Measurements from ENCODE around the gene BEST3. TPM values are rescaled to one million over a fixed set of nuclear protein-coding genes. Genes with fewer than 3 reads are reported as not detected.

BEST3 gene
- total RNA-seq, 4 donors from 2014 or later, result 0.24 TPM; not detected in 3

DNA sequence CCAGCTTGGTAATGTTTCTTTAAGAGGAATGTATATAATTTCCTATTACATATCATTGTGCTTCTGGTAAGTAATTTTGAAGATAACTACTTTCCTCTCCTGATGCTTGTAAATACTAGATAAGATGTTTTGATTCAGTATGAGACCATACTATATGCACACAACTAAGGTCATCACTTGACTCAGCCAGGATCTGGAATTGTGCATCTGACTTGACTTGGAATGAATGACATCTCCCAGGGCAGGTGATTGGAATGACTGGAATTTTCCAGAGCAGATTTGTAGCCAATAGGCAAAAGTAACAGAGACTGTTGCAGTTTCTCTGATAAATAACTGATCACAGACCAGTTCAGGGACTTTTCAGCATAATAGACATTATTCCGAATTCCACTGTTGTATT is 11.1 kb downstream of the BEST3 start:
- 87 to 90% methylated on average over 1 of the region's 1 CpG for WGBS, 2 donors
- Histone ChIP-seq H3K4me3 (replicated peaks in 1 of 3) (no peak overlapping the region), H3K27ac (no peak overlapping the region), H3K4me1 (no peaks in the 10 kb centered on the region), H3K27me3 (no peaks in the 10 kb centered on the region), H3K36me3 (no peaks in the 10 kb centered on the region), H3K9me3 (no peaks in the 10 kb centered on the region)
- intact Hi-C loops (cut with DNase I), result no loop called here
- DNase-seq, result no peak
- no peak for TF ChIP-seq CTCF (IDR thresholded peaks at IDR 0.05)
- TF ChIP-seq POLR2A (IDR thresholded peaks at IDR 0.05), result no peak

DNA sequence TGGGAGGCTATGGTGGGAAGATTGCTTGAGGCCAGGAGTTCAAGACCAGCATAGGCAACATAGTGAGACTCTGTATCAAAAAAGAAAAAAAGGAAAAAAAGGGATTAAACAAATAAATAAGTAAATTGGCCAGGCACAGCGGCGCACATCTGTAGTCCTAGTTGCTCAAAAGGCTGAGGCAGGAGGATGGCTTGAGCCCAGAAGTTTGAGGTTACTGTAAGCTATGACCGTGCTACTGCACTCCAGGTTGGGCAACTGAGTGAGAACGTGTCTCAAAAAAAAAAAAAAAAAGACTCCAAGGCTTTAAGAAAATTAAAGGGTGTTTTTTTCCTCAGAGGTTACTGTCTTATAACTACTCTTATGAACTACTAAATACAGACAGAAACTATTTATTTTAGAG is 11.7 kb downstream of the BEST3 start:
- H3K4me3 ChIP-seq (replicated peaks in 1 of 3), result no peak overlapping the region
- H3K27ac ChIP-seq, result no peak overlapping the region
- TF ChIP-seq CTCF (IDR thresholded peaks at IDR 0.05) (no peak), POLR2A (IDR thresholded peaks at IDR 0.05) (no peak)
- intact Hi-C loops (cut with DNase I), result no loop called here
- no peaks in the 10 kb centered on the region for H3K27me3 ChIP-seq
- no peaks in the 10 kb centered on the region for H3K36me3 ChIP-seq
- WGBS, 2 donors, result 73 to 76% methylated on average over 4 of the region's 4 CpGs
- no peaks in the 10 kb centered on the region for H3K9me3 ChIP-seq
- no peaks in the 10 kb centered on the region for H3K4me1 ChIP-seq
- no peak for DNase-seq

GRCh38 chr12:69686731-69687130 is 12.4 kb downstream of the BEST3 start:
- TF ChIP-seq CTCF (IDR thresholded peaks at IDR 0.05) (no peak), POLR2A (IDR thresholded peaks at IDR 0.05) (no peak)
- no peak for DNase-seq
- no peak overlapping the region for H3K27ac ChIP-seq
- 81 to 85% methylated on average over 2 of the region's 2 CpGs for WGBS, 2 donors
- H3K4me3 ChIP-seq (replicated peaks in 1 of 3), result no peak overlapping the region
- intact Hi-C loops (cut with DNase I), result no loop called here
- no peaks in the 10 kb centered on the region for H3K27me3 ChIP-seq
- no peaks in the 10 kb centered on the region for H3K9me3 ChIP-seq
- H3K36me3 ChIP-seq, result no peaks in the 10 kb centered on the region
- no peaks in the 10 kb centered on the region for H3K4me1 ChIP-seq

DNA sequence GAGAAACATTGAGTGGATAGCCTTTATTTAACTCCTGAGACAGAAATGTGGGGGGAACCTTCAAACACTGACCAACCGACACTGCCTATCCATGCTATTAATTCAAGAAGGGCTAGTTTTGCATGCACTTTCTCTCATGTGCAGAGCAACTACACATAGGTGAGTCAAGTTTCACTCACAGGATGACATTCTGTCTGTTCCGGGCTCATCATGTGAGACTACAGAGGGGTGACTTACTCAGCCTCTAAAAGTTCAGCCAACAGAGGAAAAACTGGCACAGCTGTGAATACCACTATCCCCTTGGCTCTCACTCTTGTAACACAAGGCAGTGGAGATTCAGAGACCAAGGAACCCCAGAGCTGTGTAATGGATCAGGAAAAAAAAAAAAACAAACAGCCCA is 13.3 kb downstream of the BEST3 start:
- Histone ChIP-seq H3K36me3 (no peaks in the 10 kb centered on the region), H3K4me3 (replicated peaks in 1 of 3) (no peak overlapping the region), H3K27ac (no peak overlapping the region), H3K9me3 (no peaks in the 10 kb centered on the region), H3K4me1 (no peaks in the 10 kb centered on the region), H3K27me3 (no peaks in the 10 kb centered on the region)
- 77 to 89% methylated on average over 2 of the region's 2 CpGs for WGBS, 2 donors
- DNase-seq, result no peak
- intact Hi-C loops (cut with DNase I), result no loop called here
- TF ChIP-seq POLR2A (IDR thresholded peaks at IDR 0.05) (no peak), CTCF (IDR thresholded peaks at IDR 0.05) (no peak)

DNA sequence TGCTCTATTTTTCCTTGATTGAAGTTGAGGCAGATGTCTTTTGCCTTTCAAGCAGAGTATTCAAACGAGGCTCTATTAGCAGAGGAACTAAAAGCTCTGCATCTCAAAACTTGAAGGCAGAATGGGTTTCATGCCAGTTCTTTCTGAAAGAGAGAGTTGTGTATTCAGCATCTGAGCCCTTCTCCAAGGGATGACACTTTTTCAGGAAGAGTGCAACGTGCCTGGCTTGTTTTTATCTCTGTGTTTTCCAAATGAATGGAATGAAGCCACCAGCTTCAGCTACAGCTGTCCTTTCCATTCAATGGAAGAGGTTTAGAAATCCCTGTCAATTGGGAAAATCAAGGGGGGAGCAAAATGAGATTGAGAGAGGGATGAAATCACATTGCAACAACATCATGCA is 14.6 kb downstream of the BEST3 start:
- no peak for TF ChIP-seq POLR2A (IDR thresholded peaks at IDR 0.05)
- TF ChIP-seq CTCF (IDR thresholded peaks at IDR 0.05), result no peak
- Histone ChIP-seq H3K27ac (no peak overlapping the region), H3K4me3 (replicated peaks in 1 of 3) (no peak overlapping the region), H3K27me3 (no peaks in the 10 kb centered on the region), H3K36me3 (no peaks in the 10 kb centered on the region), H3K9me3 (no peaks in the 10 kb centered on the region), H3K4me1 (no peaks in the 10 kb centered on the region)
- WGBS, 2 donors, result 34 to 49% methylated on average over 2 of the region's 2 CpGs
- DNase-seq, result no peak
- intact Hi-C loops (cut with DNase I), result no loop called here
